ENCODE measurements around the gene ZNF415. TPM values are rescaled to one million over a fixed set of nuclear protein-coding genes. Genes with fewer than 3 reads are reported as not detected.

The ZNF415 gene
- total RNA-seq, 1 experiment from 2014 or later = 0.12 TPM

Other genes with a start within 250 kb of the ZNF415 start
- gene ZNF320, start 235.3 kb downstream of the ZNF415 start, total RNA-seq (2014; rRNA removed; shearing (Covaris generic)) = 5.0 and 6.8 TPM in 2 replicates
- gene ZNF888, start 209.5 kb downstream of the ZNF415 start, total RNA-seq (2014; rRNA removed; shearing (Covaris generic)) = 7.3 and 7.6 TPM in 2 replicates
- 15.5 and 17.1 TPM in 2 replicates for gene ZNF816, start 170.0 kb downstream of the ZNF415 start, total RNA-seq (2014; rRNA removed; shearing (Covaris generic))
- gene ERVV-1, start 119.0 kb downstream of the ZNF415 start, total RNA-seq (2014; rRNA removed; shearing (Covaris generic)) = not detected in 2 replicates
- gene ERVV-2, start 88.2 kb downstream of the ZNF415 start, total RNA-seq (2014; rRNA removed; shearing (Covaris generic)) = not detected in 2 replicates
- gene ZNF160, start 29.5 kb downstream of the ZNF415 start, total RNA-seq (2014; rRNA removed; shearing (Covaris generic)) = 12.0 and 18.2 TPM in 2 replicates
- gene ZNF347, start 26.1 kb upstream of the ZNF415 start, total RNA-seq (2014; rRNA removed; shearing (Covaris generic)) = 6.5 and 13.5 TPM in 2 replicates
- 2.9 and 5.2 TPM in 2 replicates for gene ZNF665, start 60.4 kb upstream of the ZNF415 start, total RNA-seq (2014; rRNA removed; shearing (Covaris generic))
- gene ZNF677, start 122.0 kb upstream of the ZNF415 start, total RNA-seq (2014; rRNA removed; shearing (Covaris generic)) = not detected in 2 replicates
- not detected in 2 replicates for gene VN1R2, start 125.4 kb upstream of the ZNF415 start, total RNA-seq (2014; rRNA removed; shearing (Covaris generic))
- gene VN1R4, start 134.8 kb upstream of the ZNF415 start, total RNA-seq (2014; rRNA removed; shearing (Covaris generic)) = not detected in 2 replicates
- 6.8 and 7.9 TPM in 2 replicates for gene ZNF845, start 200.8 kb upstream of the ZNF415 start, total RNA-seq (2014; rRNA removed; shearing (Covaris generic))
- gene ZNF525, start 232.8 kb upstream of the ZNF415 start, total RNA-seq (2014; rRNA removed; shearing (Covaris generic)) = 1.5 and 1.6 TPM in 2 replicates

Measured in H4 (cell line).